ENCODE results near the gene CCSER1. TPM values are rescaled to one million over a fixed set of nuclear protein-coding genes. Genes with fewer than 3 reads are reported as not detected.

Gene CCSER1
- total RNA-seq, 1 experiment from 2014 or later, result 5.9 TPM

GRCh38 chr4:90425893-90426292 lies 298.7 kb downstream of the CCSER1 start:
- Histone ChIP-seq H3K36me3 (ENCODE audit: low read depth) (no peaks in the 10 kb centered on the region), H3F3A (ENCODE audit: insufficient read depth, low read depth) (no peaks in the 10 kb centered on the region), H3K9me3 (ENCODE audit: insufficient read depth, low read depth) (no peaks in the 10 kb centered on the region), H3K79me2 (ENCODE audit: low read depth) (no peaks in the 10 kb centered on the region), H3K27ac (no peak overlapping the region), H3K27me3 (ENCODE audit: insufficient read depth, low read depth) (no peaks in the 10 kb centered on the region), H4K20me1 (ENCODE audit: insufficient read depth) (no peaks in the 10 kb centered on the region), H3K4me1 (replicated peaks; ENCODE audit: insufficient read depth) (no peaks in the 10 kb centered on the region), H3K4me3 (no peak overlapping the region), H3K9me2 (ENCODE audit: insufficient read depth) (no peaks in the 10 kb centered on the region), H3K4me2 (no peak overlapping the region), H2AFZ (no peak overlapping the region)
- ChIA-PET POLR2A (ENCODE audit: unreplicated experiment) (no interaction called here), CTCF (no interaction called here)
- intact Hi-C loops (cut with micrococcal nuclease; ENCODE audit: unreplicated experiment), result loop anchor here (10.0 kb wide), 1 partner anchor 689 kb away; no protein-coding TSS in a partner anchor
- BruUV-seq (replicated peaks), result no TSS peak
- no peak for DNase-seq
- TF ChIP-seq EZH2 (IDR thresholded peaks at IDR 0.05; ENCODE audit: low read depth), result no peak
- no peak for TF ChIP-seq CTCF (conservative IDR thresholded peaks at IDR 0.05)

GRCh38 chr4:90438522-90438921 lies 311.3 kb downstream of the CCSER1 start:
- CTCF ChIA-PET, result no interaction called here
- POLR2A ChIA-PET (ENCODE audit: unreplicated experiment), result no interaction called here
- no TSS peak for BruUV-seq (replicated peaks)

GRCh38 chr4:90441770-90442169 lies 314.6 kb downstream of the CCSER1 start:
- no peak overlapping the region for H3K27ac ChIP-seq
- no peaks in the 10 kb centered on the region; the same call in 1 of the 2 replicates for H3K9me2 ChIP-seq (ENCODE audit: insufficient read depth)
- no peaks in the 10 kb centered on the region for H3K4me1 ChIP-seq (replicated peaks; ENCODE audit: insufficient read depth)
- H3K4me3 ChIP-seq, result no peak overlapping the region
- TF ChIP-seq CTCF (conservative IDR thresholded peaks at IDR 0.05) (no peak), EZH2 (IDR thresholded peaks at IDR 0.05; ENCODE audit: low read depth) (no peak)
- H3K79me2 ChIP-seq (ENCODE audit: low read depth), result no peaks in the 10 kb centered on the region
- DNase-seq, result no peak
- no peaks in the 10 kb centered on the region for H4K20me1 ChIP-seq (ENCODE audit: insufficient read depth)
- ChIA-PET POLR2A (ENCODE audit: unreplicated experiment) (no interaction called here), CTCF (no interaction called here)
- no peaks in the 10 kb centered on the region for H3K36me3 ChIP-seq (ENCODE audit: low read depth)
- no peaks in the 10 kb centered on the region for H3K27me3 ChIP-seq (ENCODE audit: insufficient read depth, low read depth)
- BruUV-seq (replicated peaks), result no TSS peak
- no peak overlapping the region for H3K4me2 ChIP-seq
- no peaks in the 10 kb centered on the region for H3F3A ChIP-seq (ENCODE audit: insufficient read depth, low read depth)
- intact Hi-C loops (cut with micrococcal nuclease; ENCODE audit: unreplicated experiment), result no loop called here
- H2AFZ ChIP-seq, result no peak overlapping the region
- no peaks in the 10 kb centered on the region for H3K9me3 ChIP-seq (ENCODE audit: insufficient read depth, low read depth)

More at GRCh38 chr4:90438522-90438921, 311.3 kb downstream of the CCSER1 start:
- Histone ChIP-seq H3K4me3 (no peak overlapping the region), H3K27me3 (ENCODE audit: insufficient read depth, low read depth) (no peaks in the 10 kb centered on the region), H3F3A (ENCODE audit: insufficient read depth, low read depth) (no peaks in the 10 kb centered on the region), H4K20me1 (ENCODE audit: insufficient read depth) (no peaks in the 10 kb centered on the region), H3K9me2 (ENCODE audit: insufficient read depth) (no peaks in the 10 kb centered on the region; the same call in 1 of the 2 replicates), H3K4me2 (no peak overlapping the region), H2AFZ (no peak overlapping the region), H3K79me2 (ENCODE audit: low read depth) (no peaks in the 10 kb centered on the region), H3K9me3 (ENCODE audit: insufficient read depth, low read depth) (no peaks in the 10 kb centered on the region), H3K36me3 (ENCODE audit: low read depth) (no peaks in the 10 kb centered on the region), H3K4me1 (replicated peaks; ENCODE audit: insufficient read depth) (no peaks in the 10 kb centered on the region), H3K27ac (no peak overlapping the region)
- TF ChIP-seq EZH2 (IDR thresholded peaks at IDR 0.05; ENCODE audit: low read depth), result no peak
- no peak for TF ChIP-seq CTCF (conservative IDR thresholded peaks at IDR 0.05)
- intact Hi-C loops (cut with micrococcal nuclease; ENCODE audit: unreplicated experiment), result no loop called here
- DNase-seq, result no peak

All from PC-9 (cell line).